K562 (cell line): ENCODE data around the gene MRPS31. TPM values are rescaled to one million over a fixed set of nuclear protein-coding genes. Genes with fewer than 3 reads are reported as not detected.

Source experiments
- ATAC-seq: fragments of 200-7000 bp; cut with Tn5 transposase; 3 replicates; pipeline ENCODE4 v1.9.1; 2020; ENCODE audit warnings: moderate library complexity
- BruUV-seq: library from RNA; stranded (reverse); fragments of 400-500 nt; replicated peaks from 2 replicates; lab custom pipeline; 2021; lab: Mats Ljungman, UMichigan
- CTCF ChIA-PET: fragments of 300-600 bp; formaldehyde crosslinking; extraction: SDS; loops from one replicate; lab custom pipeline; 2021; ENCODE audit warnings: low intra/inter-chr PET ratio; lab: Yijun Ruan, JAX
- POLR2A ChIA-PET: fragments of 300-600, 350-650 bp; sonication (Branson Sonifier 250); formaldehyde crosslinking; extraction: SDS; loops from one replicate; lab custom pipeline; 2021; ENCODE audit warnings: antibody characterized with exemption, inconsistent platforms; lab: Yijun Ruan, JAX
- DNase-seq, 4 experiments: peaks; one replicate each; pipeline versions ENCODE4 v3.0.0 to v3.0.0-alpha.2; 2011 to 2018; ENCODE audit warnings: low spot score in 3 of 4, mixed read lengths in 3 of 4; ENCODE audit errors: extremely low read depth in 1 of 4
- FAIRE-seq: peaks from 2 replicates; lab custom pipeline; 2011; peaks lifted over from hg19 to GRCh38; lab: Jason Lieb, UNC
- H2AFZ ChIP-seq: 2 replicates; pipeline ENCODE4 v1.6.0; 2011; ENCODE audit warnings: low read depth, low read length, control low read depth, inconsistent platforms
- H3K27ac ChIP-seq: fragments of 200-600 bp; 3 replicates; pipeline ENCODE4 v1.8.0; 2011; ENCODE audit warnings: low read depth, mild to moderate bottlenecking, control low read depth, inconsistent platforms, low read length, moderate library complexity, mixed read lengths; ENCODE audit errors: extremely low read depth
- H3K27me3 ChIP-seq, 2 experiments: fragments of 300-600 bp in 1 of 2; 2 replicates in 1 of 2; 3 replicates in 1 of 2; pipeline versions ENCODE4 v1.6.0 to v1.8.0; 2011; ENCODE audit warnings: inconsistent platforms in 2 of 2, low read length in 2 of 2, mild to moderate bottlenecking in 1 of 2, mixed read lengths in 1 of 2, moderate library complexity in 1 of 2; ENCODE audit not compliant: control insufficient read depth in 2 of 2, insufficient read depth in 2 of 2
- H3K36me3 ChIP-seq: fragments of 300-600 bp; 3 replicates; pipeline ENCODE4 v1.8.0; 2011; ENCODE audit warnings: mild to moderate bottlenecking, low read length, inconsistent platforms; ENCODE audit not compliant: control insufficient read depth, insufficient read depth
- H3K4me1 ChIP-seq, 2 experiments: fragments of 200-600 bp in 1 of 2; replicated peaks in 1 of 2; 2 replicates in 1 of 2; 3 replicates in 1 of 2; pipeline versions ENCODE4 v1.5.1 to v1.8.0; 2011; ENCODE audit warnings: inconsistent platforms in 2 of 2, low read length in 2 of 2, mild to moderate bottlenecking in 1 of 2, mixed read lengths in 1 of 2, moderate library complexity in 1 of 2; ENCODE audit not compliant: control insufficient read depth in 2 of 2, insufficient read depth in 2 of 2
- H3K4me2 ChIP-seq: 2 replicates; pipeline ENCODE4 v1.6.1; 2011; ENCODE audit warnings: low read length, control low read depth, inconsistent platforms, mixed read lengths; ENCODE audit not compliant: insufficient read depth
- H3K4me3 ChIP-seq: fragments of 200-600 bp; sonication (generic), shearing (Covaris generic); 2 replicates; pipeline ENCODE4 v1.5.1; 2016; ENCODE audit warnings: control low read depth, inconsistent platforms
- H3K79me2 ChIP-seq: fragments of 200-600 bp; 3 replicates; pipeline ENCODE4 v1.8.0; 2011; ENCODE audit warnings: low read length, inconsistent platforms; ENCODE audit not compliant: control insufficient read depth, insufficient read depth
- H3K9ac ChIP-seq, 2 experiments: 2 replicates each; pipeline versions ENCODE4 v1.6.0 to v1.6.1; 2011; ENCODE audit warnings: low read depth in 2 of 2, low read length in 2 of 2, control low read depth in 1 of 2, inconsistent platforms in 1 of 2, mild to moderate bottlenecking in 1 of 2, mixed read lengths in 1 of 2; ENCODE audit not compliant: insufficient read depth in 1 of 2
- H3K9me1 ChIP-seq: one replicate; pipeline ENCODE4 v1.6.0; 2011; ENCODE audit warnings: inconsistent platforms, mild to moderate bottlenecking, low read length, moderate library complexity; ENCODE audit not compliant: control insufficient read depth, insufficient read depth
- H3K9me3 ChIP-seq: replicated peaks from 2 replicates; pipeline ENCODE4 v1.5.1; 2011; ENCODE audit warnings: low read depth, low read length, inconsistent platforms; ENCODE audit not compliant: control insufficient read depth, insufficient read depth
- H4K20me1 ChIP-seq: replicated peaks from 2 replicates; pipeline ENCODE4 v1.6.1; 2011; ENCODE audit warnings: low read length, inconsistent platforms, mixed read lengths; ENCODE audit not compliant: control insufficient read depth, insufficient read depth
- CEBPZ ChIP-seq: fragments of 150-350 bp; IDR thresholded peaks from 2 replicates; pipeline ENCODE4 v1.6.1; 2014; ENCODE audit warnings: low read depth, mild to moderate bottlenecking, low read length, borderline replicate concordance
- ELF4 ChIP-seq: fragments of 450-650 bp; formaldehyde crosslinking; IDR thresholded peaks from 2 replicates; pipeline ENCODE4 v1.4.0; 2022; ENCODE audit warnings: missing genetic modification characterization
- ETV1 ChIP-seq: fragments of 450-650 bp; conservative IDR thresholded peaks from 2 replicates; pipeline ENCODE4 v1.6.1; 2016; ENCODE audit warnings: missing genetic modification characterization, control low read depth, low read depth, missing compliant biosample characterization
- HMG20B ChIP-seq: fragments of 250-450 bp; sonication (Bioruptor Pico); IDR thresholded peaks from 2 replicates; pipeline ENCODE4 v1.5.0; 2021; ENCODE audit warnings: mild to moderate bottlenecking
- KDM4B ChIP-seq, 2 experiments: fragments of 450-650 bp in 1 of 2; sonication (generic) in 1 of 2; IDR thresholded peaks; 2 replicates each; pipeline ENCODE4 v1.6.1; 2016 to 2017; ENCODE audit warnings: borderline replicate concordance in 2 of 2, antibody characterized with exemption in 1 of 2, low read depth in 1 of 2, mild to moderate bottlenecking in 1 of 2
- KLF16 ChIP-seq: IDR thresholded peaks from 2 replicates; pipeline ENCODE4 v1.6.1; 2016; ENCODE audit warnings: antibody characterized with exemption
- NFRKB ChIP-seq: fragments of 450-650 bp; IDR thresholded peaks from 2 replicates; pipeline ENCODE4 v1.6.1; 2016; ENCODE audit warnings: low read depth
- OTX1 ChIP-seq: fragments of 450-650 bp; formaldehyde crosslinking; IDR thresholded peaks from 2 replicates; pipeline ENCODE4 v1.4.0; 2022; ENCODE audit warnings: mild to moderate bottlenecking
- PHF21A ChIP-seq: fragments of 450-650 bp; IDR thresholded peaks from 2 replicates; pipeline ENCODE4 v1.6.1; 2017; ENCODE audit warnings: low read depth, borderline replicate concordance
- SRSF9 ChIP-seq: fragments of 200-400 bp; formaldehyde crosslinking; IDR thresholded peaks from 2 replicates; pipeline ENCODE4 v1.6.1; 2017; ENCODE audit warnings: low read depth, low read length, borderline replicate concordance
- SUPT5H ChIP-seq: fragments of 450-650 bp; IDR thresholded peaks from 2 replicates; pipeline ENCODE4 v1.6.1; 2016
- TOE1 ChIP-seq, 2 experiments: fragments of 450-650 bp in 1 of 2; sonication (generic) in 1 of 2; formaldehyde crosslinking in 1 of 2; IDR thresholded peaks; 2 replicates each; pipeline versions ENCODE4 v1.7.1 to v1.8.0; 2016 to 2022; ENCODE audit warnings: borderline replicate concordance in 2 of 2, mild to moderate bottlenecking in 2 of 2, antibody characterized with exemption in 1 of 2, inconsistent platforms in 1 of 2, low read depth in 1 of 2, missing genetic modification reagents in 1 of 2, moderate library complexity in 1 of 2
- ZBTB17 ChIP-seq: fragments of 450-650 bp; formaldehyde crosslinking; IDR thresholded peaks from 2 replicates; pipeline ENCODE4 v1.4.0; 2020; ENCODE audit warnings: mild to moderate bottlenecking
- ZNF561 ChIP-seq: fragments of 450-650 bp; formaldehyde crosslinking; conservative IDR thresholded peaks from 2 replicates; pipeline ENCODE4 v1.4.0; 2020; ENCODE audit warnings: mild to moderate bottlenecking, moderate library complexity
- ZNF780A ChIP-seq: fragments of 250-450 bp; sonication (Bioruptor Pico); IDR thresholded peaks from 2 replicates; pipeline ENCODE4 v1.5.0; 2021; ENCODE audit warnings: mild to moderate bottlenecking
- WGBS: fragments of 100-300 bp; shearing (Covaris generic); methylation state at CpG from one replicate; pipeline ENCODE4 v1.1.6; 2016; ENCODE audit warnings: low coverage, mixed read lengths; ENCODE audit not compliant: insufficient coverage; ENCODE audit errors: missing lambda C conversion rate; 5-methylcytosine and 5-hydroxymethylcytosine counted together
- in situ Hi-C: fragments of 300-500 bp; cut with MboI; formaldehyde crosslinking; loops from 4 replicates; pipeline ENCODE4 v1.15.0; 2018; ENCODE audit warnings: inconsistent platforms, mixed read lengths
- intact Hi-C: fragments of 100-400 bp; cut with micrococcal nuclease; formaldehyde crosslinking; loops from 2 replicates; pipeline ENCODE4 v1.14.2; 2022
- polyA plus RNA-seq, 8 experiments: library from polyadenylated mRNA; depleted of rRNA in 4 of 8; stranded (reverse) in 5 of 8; unstranded in 3 of 8; fragments of >200 nt; fragmentation: Nextera tagmentation in 2 of 8; fragmentation: Illumina TruSeq in 1 of 8; extraction: Ambion mirVana in 2 of 8; extraction: Trizol in 1 of 8; gene quantifications; 2 replicates each; pipeline versions ENCODE4 v1.2.1 to v1.2.3, GENCODE V29; 2011 to 2014; ENCODE audit warnings: inconsistent platforms in 1 of 8, missing spikeins in 1 of 8
- total RNA-seq, 7 experiments: library from RNA; depleted of rRNA in 6 of 7; stranded (reverse); fragments of >200 nt in 6 of 7; fragmentation: Illumina TruSeq in 2 of 7; extraction: Trizol in 2 of 7; gene quantifications; 2 replicates each; pipeline versions ENCODE4 v1.2.1 to v1.2.3, GENCODE V29; 2011 to 2021; ENCODE audit warnings: low replicate concordance in 1 of 7

Gene MRPS31
- total and polyA plus RNA-seq, 9 of the 15 experiments (the other 6 are each of a cell fraction or from before 2014, with no cell fraction given): 20.3 to 57.8 (median 37.1) TPM

GRCh38 chr13:40756042-40756441 is 14.9 kb downstream of the MRPS31 start:
- no peak for FAIRE-seq
- ChIA-PET CTCF (no interaction called here), POLR2A (no interaction called here)
- H3K9ac ChIP-seq: no peak overlapping the region
- no peak for DNase-seq
- H3K4me2 ChIP-seq: no peak overlapping the region
- intact Hi-C loops (no loop called here), in situ Hi-C loops (no loop called here)
- peaks cover 45% of the 10 kb centered on the region; the same call in 2 of the 3 replicates for H3K36me3 ChIP-seq
- H2AFZ ChIP-seq: no peak overlapping the region
- WGBS: 40% methylated on average over 1 of the region's 1 CpG
- no peaks in the 10 kb centered on the region for H4K20me1 ChIP-seq
- no TSS peak for BruUV-seq
- no peaks in the 10 kb centered on the region for H3K9me1 ChIP-seq
- H3K9me3 ChIP-seq: no peaks in the 10 kb centered on the region
- H3K79me2 ChIP-seq: no peaks in the 10 kb centered on the region
- no peak for ATAC-seq
- no peak for TF ChIP-seq TOE1 (IDR thresholded peaks at IDR 0.05; ENCODE audit: borderline replicate concordance)
- no peak for TF ChIP-seq TOE1 (CRISPR knock-in tag; IDR thresholded peaks at IDR 0.05; ENCODE audit: borderline replicate concordance, low read depth)
- TF ChIP-seq SRSF9: no peak
- TF ChIP-seq CEBPZ: no peak
- no peak for TF ChIP-seq SUPT5H
- TF ChIP-seq ETV1: no peak
- TF ChIP-seq NFRKB: no peak
- TF ChIP-seq KDM4B (IDR thresholded peaks at IDR 0.05; ENCODE audit: borderline replicate concordance in 2 of 2, low read depth in 1 of 2): no peak
- no peak for TF ChIP-seq ELF4 (CRISPR knock-in tag)
- TF ChIP-seq HMG20B (CRISPR knock-in tag): no peak
- TF ChIP-seq ZNF561: no peak
- no peak for TF ChIP-seq OTX1 (CRISPR knock-in tag)
- no peak for TF ChIP-seq ZNF780A (CRISPR knock-in tag)
- no peak for TF ChIP-seq PHF21A
- TF ChIP-seq KLF16: no peak
- no peak for TF ChIP-seq ZBTB17 (CRISPR knock-in tag)
- H3K27ac ChIP-seq: no peak overlapping the region
- H3K4me1 ChIP-seq: no peaks in the 10 kb centered on the region
- no peaks in the 10 kb centered on the region for H3K27me3 ChIP-seq
- no peak overlapping the region for H3K4me3 ChIP-seq
